Stimulated activated CD4-positive, alpha-beta T cell treated with anti-CD3 and anti-CD28 coated beads, TNF-alpha, amount 100 ng/mL, for 48 hours (primary cell): ENCODE measurements around the gene TMEM80.
A peak's percentile ranks its signal among the peaks of the same experiment; 100 is the strongest.
"Not testable (repeated sequence)": the region's sequence is repeated elsewhere in the genome, so short reads cannot be mapped to it uniquely, and the experiment has no call there.

Experiments used
- DNase-seq, 3 donors: peaks; one replicate each; pipeline ENCODE4 v3.0.0-alpha.2; 2020; ENCODE audit warnings: low read depth in 3 of 3

TMEM80 gene

GRCh38 chr11:721247-721740 is 25.7 kb downstream of the TMEM80 start:
- no peak for DNase-seq

GRCh38 chr11:721741-722345 is 26.2 kb downstream of the TMEM80 start:
- DNase-seq = no peak

GRCh38 chr11:722346-722811 is 26.8 kb downstream of the TMEM80 start:
- DNase-seq = no peak

GRCh38 chr11:723120-723883 is 27.7 kb downstream of the TMEM80 start:
- no peak for DNase-seq

GRCh38 chr11:724049-724777 is 28.6 kb downstream of the TMEM80 start:
- DNase-seq = no peak

GRCh38 chr11:724778-725386 is 29.3 kb downstream of the TMEM80 start:
- DNase-seq = no peak

- DNase-seq = no peak
These were observed 30.1 kb downstream of the TMEM80 start for GRCh38 chr11:725624-726202.

GRCh38 chr11:726278-727220 is 30.9 kb downstream of the TMEM80 start:
- no peak for DNase-seq

GRCh38 chr11:727281-727701 is 31.7 kb downstream of the TMEM80 start:
- no peak for DNase-seq

- DNase-seq = peak; percentile 63 to 80 (median 66)
These were observed 32.5 kb downstream of the TMEM80 start for GRCh38 chr11:727859-728748.

GRCh38 chr11:728901-729491 is 33.4 kb downstream of the TMEM80 start:
- DNase-seq = no peak

- no peak for DNase-seq
These were observed 34.0 kb downstream of the TMEM80 start for GRCh38 chr11:729492-730074.

GRCh38 chr11:733072-733471 is 37.5 kb downstream of the TMEM80 start:
- no peak for DNase-seq

GRCh38 chr11:734541-734940 is 38.9 kb downstream of the TMEM80 start:
- DNase-seq = not testable (repeated sequence)

GRCh38 chr11:737366-737765 is 41.8 kb downstream of the TMEM80 start:
- DNase-seq = no peak

GRCh38 chr11:737899-738298 is 42.3 kb downstream of the TMEM80 start:
- DNase-seq = not testable (repeated sequence)

- no peak for DNase-seq
These were observed 46.5 kb downstream of the TMEM80 start for GRCh38 chr11:742156-742546.

- no peak for DNase-seq
These were observed 47.1 kb downstream of the TMEM80 start for GRCh38 chr11:742571-743201.
